Effector CD4-positive, alpha-beta T cell (primary cell): Measurements from ENCODE around the gene MAPK6.
"Not testable (repeated sequence)": the region's sequence is repeated elsewhere in the genome, so short reads cannot be mapped to it uniquely, and the experiment has no call there.

Experiments
- DNase-seq: peaks from one replicate; pipeline ENCODE4 v3.0.0-alpha.2; 2020

Gene MAPK6

GRCh38 chr15:52082197-52083036 is 63.4 kb downstream of the MAPK6 start:
- no peak for DNase-seq

DNA sequence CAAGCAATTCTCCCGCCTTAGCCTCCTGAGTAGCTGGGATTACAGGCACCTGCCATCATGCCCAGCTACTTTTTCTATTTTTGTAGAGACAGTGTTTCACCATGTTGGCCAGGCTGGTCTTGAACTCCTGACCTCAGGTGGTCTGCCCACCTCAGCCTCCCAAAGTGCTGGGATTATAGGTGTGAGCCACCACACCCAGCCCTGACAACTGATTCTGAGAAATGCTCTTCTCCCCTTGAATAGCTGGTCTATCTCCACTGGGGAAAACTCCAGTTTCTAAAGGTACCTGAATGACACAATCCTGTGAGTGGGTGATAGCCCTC is 64.0 kb downstream of the MAPK6 start:
- DNase-seq, result not testable (repeated sequence)

GRCh38 chr15:52083603-52084002 is 64.6 kb downstream of the MAPK6 start:
- no peak for DNase-seq

GRCh38 chr15:52085299-52085698 is 66.3 kb downstream of the MAPK6 start:
- DNase-seq, result no peak

GRCh38 chr15:52086011-52086786 is 67.2 kb downstream of the MAPK6 start:
- no peak for DNase-seq

DNA sequence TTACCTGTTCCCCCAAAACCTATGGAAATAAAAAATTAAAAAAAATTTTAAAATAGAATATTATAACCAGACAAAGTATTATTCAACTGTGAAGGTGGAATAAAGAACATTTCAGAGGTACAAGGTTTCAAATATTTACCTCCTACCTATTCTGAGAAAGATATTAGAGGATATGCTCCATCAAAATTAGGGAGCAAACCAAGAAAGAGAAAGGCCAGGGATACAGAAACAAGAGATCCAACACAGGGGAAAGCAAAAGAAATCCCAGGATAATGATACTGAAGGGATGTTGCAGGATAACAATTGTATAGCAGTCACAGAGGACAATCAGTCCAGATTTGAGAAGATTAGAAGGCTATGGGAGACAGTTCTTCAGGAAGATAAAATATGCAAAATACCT is 71.2 kb downstream of the MAPK6 start:
- DNase-seq, result no peak

DNA sequence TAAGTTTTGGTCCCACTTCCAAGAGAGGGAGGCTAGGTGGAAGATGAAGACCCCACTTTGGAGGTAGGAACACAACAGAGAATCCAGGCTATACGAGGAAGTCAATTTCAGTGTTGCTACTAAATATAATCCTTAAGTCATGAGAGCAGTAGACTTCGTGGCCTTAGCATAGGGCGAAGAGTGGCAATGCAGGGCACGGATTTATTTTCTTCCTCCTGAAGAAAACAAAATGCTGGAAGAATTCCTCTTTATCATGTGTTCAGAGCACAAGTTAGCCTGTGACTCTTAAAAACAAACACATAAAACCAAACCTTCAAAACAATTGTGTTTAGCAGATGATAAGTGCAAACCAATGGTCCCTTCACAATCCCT is 74.1 kb downstream of the MAPK6 start:
- DNase-seq, result no peak

- DNase-seq, result no peak
Observed at GRCh38 chr15:52093539-52094510, 74.8 kb downstream of the MAPK6 start.

DNA sequence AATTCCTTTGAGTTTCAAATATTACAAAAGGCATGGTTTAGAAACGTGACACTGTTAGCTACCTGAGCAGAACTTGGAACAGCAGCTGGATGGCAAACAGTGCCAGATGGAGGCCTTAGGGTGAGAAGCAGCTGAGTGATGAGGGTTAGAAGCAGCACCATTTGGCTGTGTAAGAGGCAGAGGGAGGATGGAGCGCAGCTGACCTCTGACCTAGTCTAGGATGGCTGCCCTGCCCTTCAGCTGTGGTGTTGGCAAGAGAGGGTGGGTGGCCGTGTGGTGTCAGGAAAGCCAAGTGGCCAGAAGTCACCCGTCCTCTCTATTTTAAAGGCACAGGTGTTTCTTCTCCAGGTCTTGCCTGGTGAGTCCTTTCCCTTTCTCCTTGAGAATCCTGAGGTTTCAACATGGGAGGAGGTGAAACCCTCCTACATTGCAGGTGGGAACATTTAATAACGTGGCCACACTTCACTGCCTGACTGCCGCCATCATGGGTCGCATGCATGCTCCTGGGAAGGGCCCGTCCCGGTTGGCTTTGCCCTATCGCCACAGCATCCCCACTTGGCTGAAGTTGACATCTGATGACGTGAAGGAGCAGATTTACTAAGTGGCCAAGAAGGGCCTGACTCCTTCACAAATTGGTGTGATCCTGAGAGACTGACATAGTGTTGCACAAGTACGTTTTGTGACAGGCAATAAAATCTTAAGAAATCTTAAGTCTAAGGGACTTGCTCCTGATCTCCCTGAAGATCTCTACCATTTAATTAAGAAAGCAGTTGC is 76.0 kb downstream of the MAPK6 start:
- no peak for DNase-seq

GRCh38 chr15:52095597-52096262 is 76.7 kb downstream of the MAPK6 start:
- no peak for DNase-seq

- not testable (repeated sequence) for DNase-seq
Observed at GRCh38 chr15:52096536-52096935, 77.5 kb downstream of the MAPK6 start.

DNA sequence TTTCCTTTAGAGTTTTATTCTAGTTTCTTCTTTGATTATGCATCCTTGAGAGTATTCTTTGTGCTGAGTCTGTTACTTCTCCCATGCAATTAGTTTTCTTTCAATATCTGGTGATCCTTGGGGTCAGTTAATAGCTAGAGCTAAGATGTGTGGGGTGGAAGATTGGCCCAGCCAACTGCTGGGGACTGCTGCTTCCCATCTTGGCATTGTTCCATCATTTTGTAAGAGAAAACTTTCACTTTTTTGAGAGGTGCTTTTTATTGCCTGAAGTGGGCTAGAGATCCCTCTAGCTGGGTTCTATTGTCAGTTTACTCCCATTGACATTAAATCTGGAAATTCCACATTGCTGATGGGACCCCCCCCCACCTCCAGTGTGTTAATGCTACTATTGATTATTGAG is 78.2 kb downstream of the MAPK6 start:
- no peak for DNase-seq

DNA sequence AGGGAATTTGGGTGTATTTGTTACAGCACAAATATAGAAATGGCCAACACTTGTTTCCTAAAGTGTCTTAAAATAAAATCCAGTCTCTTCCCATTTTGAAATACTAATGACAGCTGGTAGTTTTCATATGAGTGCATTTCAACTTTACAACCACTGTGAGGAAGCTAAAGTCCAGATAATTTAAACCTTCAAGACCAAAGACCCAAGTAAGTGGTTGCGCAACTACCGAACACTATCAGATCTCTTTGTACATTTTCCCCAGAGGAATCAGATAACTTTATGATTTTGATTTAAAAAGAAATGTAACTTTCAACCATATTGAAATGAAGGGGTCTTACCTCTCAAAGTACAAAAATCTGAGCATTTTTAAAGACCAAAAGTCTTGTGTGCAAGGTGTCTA is 79.3 kb downstream of the MAPK6 start:
- DNase-seq, result no peak

DNA sequence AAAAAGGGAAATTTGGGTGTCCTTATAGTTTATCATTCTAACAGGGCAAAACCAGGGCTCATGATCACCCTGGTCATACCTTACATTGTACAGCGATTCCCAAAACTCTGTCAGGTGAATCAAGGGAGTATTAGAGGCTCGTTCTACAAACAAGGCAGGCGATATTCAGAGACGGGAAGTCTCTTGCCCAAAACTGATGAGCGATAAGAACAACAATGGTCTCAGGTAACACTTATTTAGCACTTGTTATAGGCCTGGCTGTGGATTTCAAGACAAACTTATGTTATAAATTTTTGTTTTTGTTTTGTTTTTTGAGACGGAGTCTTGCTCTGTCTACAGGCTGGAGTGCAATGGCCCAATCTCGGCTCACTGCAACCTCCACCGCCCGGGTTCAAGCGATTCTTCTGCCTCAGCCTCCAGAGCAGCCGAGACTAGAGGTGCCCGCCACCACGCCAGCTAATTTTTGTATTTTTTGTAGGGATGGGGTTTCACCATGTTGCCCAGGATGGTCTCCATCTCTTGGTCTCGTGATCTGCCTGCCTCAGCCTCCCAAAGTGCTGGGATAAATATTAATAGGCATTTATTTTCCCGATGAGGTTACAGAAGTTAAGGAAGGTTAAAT is 80.7 kb downstream of the MAPK6 start:
- no peak for DNase-seq

GRCh38 chr15:52100807-52101442 is 81.9 kb downstream of the MAPK6 start:
- DNase-seq, result no peak

DNA sequence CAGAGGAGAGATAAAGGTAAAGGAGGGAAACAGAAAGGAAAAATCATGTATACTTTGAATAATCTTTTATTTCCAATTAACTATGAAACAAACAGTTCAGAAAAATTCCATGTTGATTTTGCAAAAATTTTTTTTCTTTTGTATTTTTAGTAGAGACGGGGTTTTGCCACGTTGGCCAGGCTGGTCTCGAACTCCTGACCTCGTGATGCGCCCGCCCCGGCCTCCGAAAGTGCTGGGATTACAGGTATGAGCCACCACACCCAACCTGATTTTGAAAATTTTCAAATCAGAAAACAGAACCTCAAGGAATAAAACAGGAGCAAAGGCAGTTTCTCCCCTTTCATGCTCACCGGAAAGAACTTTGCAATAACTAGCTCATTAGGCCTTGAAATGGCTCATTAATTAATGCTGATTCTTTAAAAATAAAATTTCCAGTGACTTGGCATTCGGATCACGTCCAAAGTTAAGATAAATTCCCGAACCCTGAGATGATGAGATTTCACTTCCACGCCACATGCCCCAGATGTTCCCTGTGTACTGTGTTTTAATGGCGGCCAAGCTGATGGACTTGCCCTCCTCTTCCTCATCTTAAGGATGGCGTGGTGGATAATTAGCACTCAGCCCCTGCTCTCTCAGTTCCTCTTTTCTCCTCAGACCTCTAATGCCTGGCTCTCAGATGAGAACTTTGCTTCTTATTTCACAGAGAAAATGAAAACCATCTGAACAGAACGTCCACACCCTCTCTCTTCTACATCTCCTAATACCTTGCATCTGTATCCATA is 82.7 kb downstream of the MAPK6 start:
- no peak for DNase-seq

GRCh38 chr15:52102463-52102862 is 83.4 kb downstream of the MAPK6 start:
- DNase-seq, result no peak

- no peak for DNase-seq
Observed at GRCh38 chr15:52103217-52104207, 84.5 kb downstream of the MAPK6 start.
